Measurements from ENCODE around the gene CDR2. TPM values are rescaled to one million over a fixed set of nuclear protein-coding genes. Genes with fewer than 3 reads are reported as not detected.

The CDR2 gene
- total and polyA plus RNA-seq, 9 of the 15 experiments (the other 6 are each of a cell fraction or from before 2014, with no cell fraction given): 4.6 to 30.3 (median 19.9) TPM

- BruUV-seq (replicated peaks): no TSS peak
- Histone ChIP-seq H3K4me1 (replicated peaks in 1 of 2; ENCODE audit: control insufficient read depth in 2 of 2, insufficient read depth in 2 of 2, low read length in 2 of 2) (peaks cover 0 to 24% of the 10 kb centered on the region in 2 experiments; a peak in 3 of 5 replicates), H3K4me3 (no peak overlapping the region), H2AFZ (ENCODE audit: low read depth, low read length) (no peak overlapping the region), H4K20me1 (replicated peaks; ENCODE audit: control insufficient read depth, insufficient read depth, low read length) (no peaks in the 10 kb centered on the region), H3K9me1 (ENCODE audit: control insufficient read depth, insufficient read depth, low read length) (peaks cover 3% of the 10 kb centered on the region), H3K9me3 (replicated peaks; ENCODE audit: control insufficient read depth, insufficient read depth, low read depth, low read length) (no peaks in the 10 kb centered on the region), H3K79me2 (ENCODE audit: control insufficient read depth, insufficient read depth, low read length) (peaks cover 18% of the 10 kb centered on the region), H3K4me2 (ENCODE audit: insufficient read depth, low read length) (no peak overlapping the region), H3K9ac (ENCODE audit: insufficient read depth in 1 of 2, low read depth in 2 of 2, low read length in 2 of 2) (no peak overlapping the region), H3K36me3 (ENCODE audit: control insufficient read depth, insufficient read depth, low read length) (peaks cover 46% of the 10 kb centered on the region; the same call in 2 of the 3 replicates), H3K27ac (ENCODE audit: extremely low read depth, low read depth, low read length) (no peak overlapping the region), H3K27me3 (ENCODE audit: control insufficient read depth in 2 of 2, insufficient read depth in 2 of 2, low read length in 2 of 2) (no peaks in the 10 kb centered on the region)
- ChIA-PET CTCF (ENCODE audit: low intra/inter-chr PET ratio) (no interaction called here), POLR2A (interaction anchor here (0.8 to 3.2 kb wide), 3 partner anchors 12 to 16 kb away, joined by 3 to 13 read pairs (median 3); no protein-coding TSS in a partner anchor)
- intact Hi-C loops (cut with micrococcal nuclease): no loop called here
- 92% methylated on average over 7 of the region's 7 CpGs for WGBS (ENCODE audit: insufficient coverage, low coverage, missing lambda C conversion rate)
- ATAC-seq (no peak), DNase-seq (ENCODE audit: extremely low read depth in 1 of 4, low spot score in 3 of 4) (no peak), FAIRE-seq (no peak)
- TF ChIP-seq KAT2B (IDR thresholded peaks at IDR 0.05; ENCODE audit: low read depth, low read length) (no peak), SMARCB1 (IDR thresholded peaks at IDR 0.05; ENCODE audit: insufficient read length, low read depth) (no peak), EP400 (IDR thresholded peaks at IDR 0.05) (no peak), BRCA1 (IDR thresholded peaks at IDR 0.05) (no peak), BRCA1 (CRISPR knock-in tag; IDR thresholded peaks at IDR 0.05) (no peak), ZNF655 (CRISPR knock-in tag; IDR thresholded peaks at IDR 0.05) (no peak), SLC30A9 (CRISPR knock-in tag; IDR thresholded peaks at IDR 0.05) (no peak), CHAMP1 (IDR thresholded peaks at IDR 0.05) (no peak), TCFL5 (CRISPR knock-in tag; conservative IDR thresholded peaks at IDR 0.05) (no peak), RBM25 (IDR thresholded peaks at IDR 0.05; ENCODE audit: low read depth, low read length, severe bottlenecking) (no peak), ZBTB34 (CRISPR knock-in tag; IDR thresholded peaks at IDR 0.05) (no peak)
- in situ Hi-C loops (cut with MboI): no loop called here
These were observed 17.3 kb downstream of the CDR2 start for GRCh38 chr16:22356930-22357634.
